PFSK-1 (cell line): ENCODE data around the gene BANF2.

ENCODE experiments used
- FOXP2 ChIP-seq: optimal IDR thresholded peaks from 2 replicates; pipeline ENCODE3; 2011; ENCODE audit warnings: borderline replicate concordance, control low read depth, inconsistent platforms; ENCODE audit not compliant: insufficient read depth; ENCODE audit errors: extremely low read length, extremely low read depth
- POLR2AphosphoS5 ChIP-seq: IDR thresholded peaks from 2 replicates; pipeline ENCODE4 v1.6.1; 2012; ENCODE audit warnings: low read depth, mild to moderate bottlenecking, control low read depth, low read length, moderate library complexity
- SIN3A ChIP-seq: IDR thresholded peaks from 2 replicates; pipeline ENCODE4 v1.6.1; 2012; ENCODE audit warnings: mild to moderate bottlenecking, low read length, moderate library complexity, borderline replicate concordance; ENCODE audit not compliant: insufficient read depth
- TAF1 ChIP-seq: IDR thresholded peaks from 2 replicates; pipeline ENCODE4 v1.6.1; 2012; ENCODE audit warnings: low read length, control low read depth, borderline replicate concordance; ENCODE audit not compliant: insufficient read depth
- TF ChIP-seq, protein P1 (sequence below), 2 experiments: IDR thresholded peaks; 2 replicates each; pipeline versions ENCODE4 v1.6.1 to v1.8.0; 2011 to 2012; ENCODE audit warnings: low read depth in 2 of 2, low read length in 2 of 2, control low read depth in 1 of 2, inconsistent platforms in 1 of 2, mild to moderate bottlenecking in 1 of 2, moderate library complexity in 1 of 2; ENCODE audit not compliant: insufficient read depth in 1 of 2

BANF2 gene

DNA sequence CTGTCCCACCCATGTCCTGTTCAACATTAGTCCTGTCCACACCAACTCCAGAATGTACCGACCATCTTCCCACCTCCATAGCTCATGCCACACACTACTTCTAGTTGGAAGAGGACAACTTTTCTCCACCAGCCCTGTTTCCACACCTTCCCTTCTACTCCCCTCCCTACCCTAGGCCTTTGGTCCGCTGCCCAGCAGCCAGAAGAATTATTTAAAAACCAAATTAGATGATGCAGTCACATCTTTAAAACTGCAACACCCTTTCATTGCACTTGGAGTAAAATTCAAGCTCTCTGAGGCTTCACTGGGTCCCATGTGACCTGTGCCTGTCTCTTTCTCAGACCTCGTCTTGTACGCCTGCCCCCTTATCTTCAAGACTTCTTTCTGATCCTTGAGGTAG lies 53.8 kb downstream of the BANF2 start:
- TF ChIP-seq FOXP2 (no peak), SIN3A (no peak), POLR2AphosphoS5 (no peak)
- TF ChIP-seq, protein P1, sequence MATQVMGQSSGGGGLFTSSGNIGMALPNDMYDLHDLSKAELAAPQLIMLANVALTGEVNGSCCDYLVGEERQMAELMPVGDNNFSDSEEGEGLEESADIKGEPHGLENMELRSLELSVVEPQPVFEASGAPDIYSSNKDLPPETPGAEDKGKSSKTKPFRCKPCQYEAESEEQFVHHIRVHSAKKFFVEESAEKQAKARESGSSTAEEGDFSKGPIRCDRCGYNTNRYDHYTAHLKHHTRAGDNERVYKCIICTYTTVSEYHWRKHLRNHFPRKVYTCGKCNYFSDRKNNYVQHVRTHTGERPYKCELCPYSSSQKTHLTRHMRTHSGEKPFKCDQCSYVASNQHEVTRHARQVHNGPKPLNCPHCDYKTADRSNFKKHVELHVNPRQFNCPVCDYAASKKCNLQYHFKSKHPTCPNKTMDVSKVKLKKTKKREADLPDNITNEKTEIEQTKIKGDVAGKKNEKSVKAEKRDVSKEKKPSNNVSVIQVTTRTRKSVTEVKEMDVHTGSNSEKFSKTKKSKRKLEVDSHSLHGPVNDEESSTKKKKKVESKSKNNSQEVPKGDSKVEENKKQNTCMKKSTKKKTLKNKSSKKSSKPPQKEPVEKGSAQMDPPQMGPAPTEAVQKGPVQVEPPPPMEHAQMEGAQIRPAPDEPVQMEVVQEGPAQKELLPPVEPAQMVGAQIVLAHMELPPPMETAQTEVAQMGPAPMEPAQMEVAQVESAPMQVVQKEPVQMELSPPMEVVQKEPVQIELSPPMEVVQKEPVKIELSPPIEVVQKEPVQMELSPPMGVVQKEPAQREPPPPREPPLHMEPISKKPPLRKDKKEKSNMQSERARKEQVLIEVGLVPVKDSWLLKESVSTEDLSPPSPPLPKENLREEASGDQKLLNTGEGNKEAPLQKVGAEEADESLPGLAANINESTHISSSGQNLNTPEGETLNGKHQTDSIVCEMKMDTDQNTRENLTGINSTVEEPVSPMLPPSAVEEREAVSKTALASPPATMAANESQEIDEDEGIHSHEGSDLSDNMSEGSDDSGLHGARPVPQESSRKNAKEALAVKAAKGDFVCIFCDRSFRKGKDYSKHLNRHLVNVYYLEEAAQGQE (IDR thresholded peaks at IDR 0.05; ENCODE audit: insufficient read depth in 1 of 2, low read depth in 2 of 2, low read length in 2 of 2), result no peak

DNA sequence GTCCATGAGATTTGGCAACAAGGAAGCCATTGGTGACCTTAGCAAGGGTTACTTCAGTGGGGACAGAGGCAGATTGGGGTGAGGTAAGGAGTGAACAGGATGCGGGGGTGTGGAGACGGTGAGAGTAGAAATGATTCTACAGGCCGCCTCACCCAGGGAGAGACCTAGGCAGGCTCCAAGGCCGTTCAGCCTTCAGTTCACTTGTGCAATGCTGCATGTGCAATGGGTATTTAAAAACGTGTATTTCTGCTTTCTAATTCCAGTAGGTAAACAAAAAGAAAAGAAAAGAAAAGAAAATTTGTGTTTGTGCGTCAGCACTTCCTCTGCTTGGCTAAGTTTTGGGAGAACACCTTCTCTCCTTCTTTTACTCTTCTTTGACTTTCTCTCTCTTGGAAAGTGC lies 56.8 kb downstream of the BANF2 start:
- TF ChIP-seq, protein P1 (IDR thresholded peaks at IDR 0.05; ENCODE audit: insufficient read depth in 1 of 2, low read depth in 2 of 2, low read length in 2 of 2), result no peak
- TF ChIP-seq TAF1 (no peak), POLR2AphosphoS5 (no peak), FOXP2 (no peak), SIN3A (no peak)

DNA sequence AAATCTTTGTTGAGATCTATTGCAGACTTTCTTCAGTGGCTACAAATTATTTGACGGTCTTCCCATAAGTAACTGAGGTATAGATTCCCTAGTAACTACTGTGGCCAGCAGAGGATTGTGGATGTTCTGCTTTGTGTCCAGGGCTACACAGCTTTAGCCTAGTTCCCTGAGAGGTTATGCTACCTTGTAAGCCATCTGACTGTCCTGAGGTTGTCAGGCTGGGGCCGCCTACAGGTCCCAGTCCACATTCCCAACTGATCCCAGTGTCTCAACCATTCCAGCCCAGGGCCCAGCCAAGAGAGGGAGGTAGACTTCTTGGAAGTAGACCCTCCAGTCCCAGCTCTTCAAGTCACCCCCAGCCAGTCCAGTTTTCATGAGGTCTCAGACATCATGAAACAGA lies 57.7 kb downstream of the BANF2 start:
- TF ChIP-seq FOXP2 (no peak), SIN3A (no peak), TAF1 (no peak), POLR2AphosphoS5 (no peak)
- TF ChIP-seq, protein P1 (IDR thresholded peaks at IDR 0.05; ENCODE audit: insufficient read depth in 1 of 2, low read depth in 2 of 2, low read length in 2 of 2), result no peak

DNA sequence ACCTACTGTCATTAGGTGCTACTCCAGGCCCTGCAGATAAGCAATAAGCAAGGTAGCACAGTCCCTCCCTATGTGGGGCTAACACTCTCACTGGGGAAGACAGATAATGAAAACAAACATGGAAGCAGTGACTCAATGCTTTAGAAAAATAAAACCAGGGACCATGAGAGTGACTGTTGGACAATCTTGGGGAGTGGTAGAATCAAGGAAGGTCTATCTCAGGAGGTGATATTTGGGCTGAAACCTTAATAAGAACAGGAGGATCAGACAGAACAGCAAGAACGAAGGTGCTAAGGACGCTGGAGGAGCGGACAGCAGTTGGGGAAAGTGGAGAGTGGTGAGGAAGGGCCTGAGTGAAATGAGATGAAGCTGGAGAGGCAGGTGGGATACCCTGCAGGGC lies 58.2 kb downstream of the BANF2 start:
- no peak for TF ChIP-seq FOXP2
- no peak for TF ChIP-seq TAF1
- TF ChIP-seq, protein P1 (IDR thresholded peaks at IDR 0.05; ENCODE audit: insufficient read depth in 1 of 2, low read depth in 2 of 2, low read length in 2 of 2), result no peak
- no peak for TF ChIP-seq SIN3A
- no peak for TF ChIP-seq POLR2AphosphoS5

DNA sequence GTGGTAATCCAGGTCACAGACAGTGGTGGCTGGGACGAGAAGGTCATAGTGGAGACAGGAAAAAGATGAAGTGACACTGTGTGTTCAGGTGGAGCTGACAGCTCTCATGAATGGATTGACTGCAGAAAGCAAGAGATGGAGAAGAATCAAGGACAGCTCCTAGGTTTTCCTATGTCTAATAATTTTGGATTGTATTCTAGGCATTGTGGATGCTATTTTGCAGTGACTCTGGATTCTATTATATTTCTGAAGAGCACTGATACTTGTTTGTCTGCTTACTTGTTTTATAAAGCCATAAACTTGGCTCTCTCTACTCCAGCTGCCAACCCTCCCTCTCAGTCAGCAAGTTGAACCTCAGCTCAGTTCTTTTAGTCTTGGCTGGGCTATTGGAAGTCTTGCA lies 58.7 kb downstream of the BANF2 start:
- TF ChIP-seq, protein P1 (IDR thresholded peaks at IDR 0.05; ENCODE audit: insufficient read depth in 1 of 2, low read depth in 2 of 2, low read length in 2 of 2), result no peak
- no peak for TF ChIP-seq POLR2AphosphoS5
- TF ChIP-seq TAF1, result no peak
- TF ChIP-seq FOXP2, result no peak
- no peak for TF ChIP-seq SIN3A
